Measurements from ENCODE around the gene COMT. TPM values are rescaled to one million over a fixed set of nuclear protein-coding genes. Genes with fewer than 3 reads are reported as not detected.

Gene COMT
- total RNA-seq, 1 donor = 288 TPM

DNA sequence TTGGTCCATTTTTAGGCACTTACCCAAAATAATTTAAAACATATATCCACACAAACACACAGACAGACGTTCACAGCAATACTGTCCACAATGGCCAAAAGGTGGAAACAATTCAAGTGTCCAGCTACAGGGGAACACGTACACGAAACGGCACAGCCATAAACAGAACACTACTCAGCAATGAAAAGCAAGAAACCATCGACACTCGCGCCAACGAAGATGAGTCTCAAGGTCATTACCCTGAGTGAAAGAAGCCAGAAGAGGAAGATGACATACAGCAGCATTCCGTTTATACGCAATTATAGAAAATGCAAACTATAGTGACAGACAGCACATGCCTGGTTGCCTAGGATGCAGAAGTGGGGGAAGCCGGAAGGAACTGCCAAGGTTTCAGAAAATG is 13.4 kb upstream of the COMT start:
- Histone ChIP-seq H3K79me2 (ENCODE audit: insufficient read depth, low read length) (no peaks in the 10 kb centered on the region), H3K27me3 (ENCODE audit: insufficient read depth, low read length) (no peaks in the 10 kb centered on the region), H3K9me3 (ENCODE audit: low read depth, low read length) (no peaks in the 10 kb centered on the region), H2AFZ (ENCODE audit: low read length) (no peak overlapping the region), H3K4me3 (ENCODE audit: insufficient read depth, low read length) (no peak overlapping the region), H3K27ac (ENCODE audit: low read depth, low read length) (no peak overlapping the region), H3K36me3 (ENCODE audit: insufficient read depth, low read length) (no peaks in the 10 kb centered on the region), H4K20me1 (ENCODE audit: insufficient read depth, low read length) (peaks cover 4% of the 10 kb centered on the region), H3K4me2 (ENCODE audit: insufficient read depth, low read length) (no peak overlapping the region), H3K4me1 (ENCODE audit: insufficient read depth, low read length) (no peaks in the 10 kb centered on the region)
- TF ChIP-seq, protein P1, sequence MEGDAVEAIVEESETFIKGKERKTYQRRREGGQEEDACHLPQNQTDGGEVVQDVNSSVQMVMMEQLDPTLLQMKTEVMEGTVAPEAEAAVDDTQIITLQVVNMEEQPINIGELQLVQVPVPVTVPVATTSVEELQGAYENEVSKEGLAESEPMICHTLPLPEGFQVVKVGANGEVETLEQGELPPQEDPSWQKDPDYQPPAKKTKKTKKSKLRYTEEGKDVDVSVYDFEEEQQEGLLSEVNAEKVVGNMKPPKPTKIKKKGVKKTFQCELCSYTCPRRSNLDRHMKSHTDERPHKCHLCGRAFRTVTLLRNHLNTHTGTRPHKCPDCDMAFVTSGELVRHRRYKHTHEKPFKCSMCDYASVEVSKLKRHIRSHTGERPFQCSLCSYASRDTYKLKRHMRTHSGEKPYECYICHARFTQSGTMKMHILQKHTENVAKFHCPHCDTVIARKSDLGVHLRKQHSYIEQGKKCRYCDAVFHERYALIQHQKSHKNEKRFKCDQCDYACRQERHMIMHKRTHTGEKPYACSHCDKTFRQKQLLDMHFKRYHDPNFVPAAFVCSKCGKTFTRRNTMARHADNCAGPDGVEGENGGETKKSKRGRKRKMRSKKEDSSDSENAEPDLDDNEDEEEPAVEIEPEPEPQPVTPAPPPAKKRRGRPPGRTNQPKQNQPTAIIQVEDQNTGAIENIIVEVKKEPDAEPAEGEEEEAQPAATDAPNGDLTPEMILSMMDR (IDR thresholded peaks at IDR 0.05; ENCODE audit: extremely low read depth, low read depth, low read length) = no peak
- DNase-seq (ENCODE audit: insufficient read length, low spot score, missing footprints) = no peak

DNA sequence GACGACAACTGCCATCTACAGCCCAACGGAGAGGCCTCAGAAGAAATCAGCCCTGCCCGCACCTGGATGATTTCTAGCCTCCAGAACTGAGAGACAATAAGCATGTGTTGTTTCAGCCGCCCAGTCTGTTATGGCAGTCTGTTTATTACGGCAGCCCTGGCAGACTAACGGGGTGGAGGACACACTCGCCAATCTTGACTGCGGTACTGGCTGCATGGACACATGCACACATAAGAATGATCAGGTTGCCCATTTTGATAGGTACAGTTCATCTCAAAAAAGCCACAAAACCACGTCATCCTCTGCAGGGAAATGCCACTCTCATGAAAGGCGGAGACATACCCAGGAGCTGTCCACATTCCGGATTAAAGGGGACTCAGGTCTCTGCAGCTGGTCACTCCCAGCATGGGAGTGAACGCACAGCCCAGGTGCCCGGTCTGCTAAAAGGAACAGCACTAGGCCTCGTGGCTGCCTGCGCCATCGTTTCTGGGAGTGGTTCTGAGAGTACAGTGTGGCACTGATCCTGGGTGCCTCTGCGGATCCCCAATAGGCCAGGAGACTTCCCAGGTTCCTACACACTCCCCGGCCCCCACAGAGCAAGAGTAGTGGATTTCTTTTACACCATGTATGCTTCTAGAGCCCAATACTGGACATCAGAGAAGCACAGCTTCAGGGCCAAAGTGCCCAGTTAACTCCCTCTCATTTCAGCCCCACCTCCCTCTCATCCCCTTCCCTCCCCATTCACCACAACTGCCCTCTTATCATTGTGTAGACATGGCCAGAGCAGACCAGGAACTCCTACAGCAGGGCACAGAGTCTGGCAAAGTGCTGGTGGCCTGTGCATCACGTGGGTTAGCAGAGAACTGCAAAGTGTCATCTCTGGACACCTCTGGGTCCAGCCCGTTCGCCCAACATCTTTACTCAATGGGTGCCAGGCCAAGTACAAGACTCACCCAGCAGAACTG is 11.7 kb upstream of the COMT start:
- Histone ChIP-seq H3K27me3 (ENCODE audit: insufficient read depth, low read length) (no peaks in the 10 kb centered on the region), H3K27ac (ENCODE audit: low read depth, low read length) (no peak overlapping the region), H3K9me3 (ENCODE audit: low read depth, low read length) (no peaks in the 10 kb centered on the region), H2AFZ (ENCODE audit: low read length) (no peak overlapping the region), H3K4me2 (ENCODE audit: insufficient read depth, low read length) (no peak overlapping the region), H3K79me2 (ENCODE audit: insufficient read depth, low read length) (no peaks in the 10 kb centered on the region), H3K36me3 (ENCODE audit: insufficient read depth, low read length) (no peaks in the 10 kb centered on the region), H3K4me3 (ENCODE audit: insufficient read depth, low read length) (no peak overlapping the region), H4K20me1 (ENCODE audit: insufficient read depth, low read length) (no peaks in the 10 kb centered on the region), H3K4me1 (ENCODE audit: insufficient read depth, low read length) (no peaks in the 10 kb centered on the region)
- TF ChIP-seq, protein P1 (IDR thresholded peaks at IDR 0.05; ENCODE audit: extremely low read depth, low read depth, low read length) = no peak
- no peak for DNase-seq (ENCODE audit: insufficient read length, low spot score, missing footprints)

DNA sequence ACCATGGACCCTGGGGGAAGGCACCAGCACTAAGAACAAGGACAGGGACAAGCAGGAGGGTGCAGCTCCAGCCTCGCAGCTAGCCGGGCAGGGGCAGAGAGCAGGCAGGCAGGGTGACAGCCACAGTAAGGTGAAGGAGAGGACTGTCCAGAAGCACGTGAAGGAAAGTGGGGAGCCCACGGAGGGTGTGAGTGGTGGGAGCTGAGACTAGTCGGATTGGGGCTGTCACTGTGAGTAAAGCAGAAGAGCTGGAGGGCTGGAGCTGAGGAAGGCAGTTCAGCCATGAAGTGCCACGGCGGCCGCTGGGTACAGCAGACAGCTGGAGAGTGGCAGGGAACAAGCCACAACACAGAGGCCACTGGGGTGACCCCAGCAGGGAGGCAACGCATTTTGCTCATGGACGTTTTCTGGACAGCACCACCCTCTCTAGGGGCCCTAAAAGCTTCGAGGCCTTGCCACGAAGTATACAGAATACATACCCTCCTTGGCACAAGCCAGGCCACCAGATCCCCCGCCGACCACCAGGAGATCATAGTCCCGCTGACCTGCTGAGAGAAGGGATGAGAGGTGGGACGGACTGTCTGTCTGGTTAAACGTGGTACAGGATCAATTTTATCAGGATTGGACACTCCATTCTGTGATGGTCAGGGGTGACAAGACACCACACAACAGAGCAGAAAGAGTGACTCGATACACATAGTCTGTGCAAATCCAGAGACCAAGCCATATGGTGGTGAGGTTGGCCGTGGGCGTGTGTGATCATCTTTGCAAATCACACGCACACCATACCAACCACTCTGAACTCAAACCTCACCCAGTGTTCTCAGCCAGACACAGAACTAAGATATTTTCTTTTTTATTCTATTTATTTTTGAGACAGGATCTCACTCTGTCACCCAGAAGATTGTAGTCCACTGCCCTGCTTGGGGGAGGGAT is 10.8 kb upstream of the COMT start:
- no peak overlapping the region for H2AFZ ChIP-seq (ENCODE audit: low read length)
- H3K9me3 ChIP-seq (ENCODE audit: low read depth, low read length) = no peaks in the 10 kb centered on the region
- no peaks in the 10 kb centered on the region for H3K27me3 ChIP-seq (ENCODE audit: insufficient read depth, low read length)
- H3K4me2 ChIP-seq (ENCODE audit: insufficient read depth, low read length) = no peak overlapping the region
- TF ChIP-seq, protein P1 (IDR thresholded peaks at IDR 0.05; ENCODE audit: extremely low read depth, low read depth, low read length) = no peak
- H4K20me1 ChIP-seq (ENCODE audit: insufficient read depth, low read length) = no peaks in the 10 kb centered on the region
- no peaks in the 10 kb centered on the region for H3K79me2 ChIP-seq (ENCODE audit: insufficient read depth, low read length)
- H3K27ac ChIP-seq (ENCODE audit: low read depth, low read length) = no peak overlapping the region
- H3K4me1 ChIP-seq (ENCODE audit: insufficient read depth, low read length) = no peaks in the 10 kb centered on the region
- peak; percentile 32 for DNase-seq (ENCODE audit: insufficient read length, low spot score, missing footprints)
- H3K36me3 ChIP-seq (ENCODE audit: insufficient read depth, low read length) = no peaks in the 10 kb centered on the region
- H3K4me3 ChIP-seq (ENCODE audit: insufficient read depth, low read length) = no peak overlapping the region

Measured in osteoblast (primary cell).